ENCODE data around the gene CUL2.

Gene CUL2

DNA sequence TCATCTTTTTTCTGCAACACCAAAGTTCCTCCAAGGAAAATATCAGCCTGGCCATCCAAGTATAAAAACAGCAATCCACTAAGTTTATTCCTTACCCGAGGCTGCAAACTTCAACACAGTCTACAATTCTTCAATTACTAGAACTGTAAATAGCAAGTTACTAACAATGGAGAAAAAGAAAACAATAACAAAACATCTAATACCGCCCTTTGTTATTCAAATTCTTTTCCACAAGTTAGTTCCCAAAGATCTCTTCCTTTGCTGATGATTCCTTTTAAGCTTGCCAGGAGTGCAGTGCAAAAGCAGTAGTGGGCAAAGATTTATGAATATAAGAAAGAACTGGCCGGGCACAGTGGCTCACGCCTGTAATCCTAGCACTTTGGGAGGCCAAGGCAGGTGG lies 86.2 kb downstream of the CUL2 start:
- ATAC-seq (ENCODE audit: insufficient read depth, low read depth) = no peak
- Histone ChIP-seq H2AFZ (ENCODE audit: low read depth, low read length) (no peak overlapping the region), H3K4me2 (ENCODE audit: insufficient read depth, low read length) (no peak overlapping the region)

DNA sequence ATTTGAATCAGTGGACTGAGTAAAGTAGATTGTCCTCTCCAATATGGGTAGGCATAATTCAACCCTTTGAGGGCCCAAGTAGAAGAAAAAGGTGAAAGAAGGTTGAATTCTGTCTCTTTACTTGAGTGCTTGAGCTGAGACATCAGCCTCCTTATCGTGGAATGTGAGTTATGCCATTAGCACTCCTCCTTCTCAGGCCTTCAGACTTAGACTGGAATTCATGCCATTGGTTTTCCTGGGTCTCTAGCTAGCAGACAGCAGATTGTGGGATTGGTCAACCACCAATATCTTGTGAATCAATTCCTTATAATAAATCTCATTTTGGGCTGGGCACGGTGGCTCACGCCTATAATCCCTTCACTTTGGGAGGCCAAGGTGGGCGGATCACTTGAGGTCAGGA lies 89.2 kb downstream of the CUL2 start:
- Histone ChIP-seq H3K27ac (ENCODE audit: low read length) (no peak overlapping the region), H3K4me3 (ENCODE audit: low read depth in 1 of 2, low read length in 2 of 2) (no peak overlapping the region), H3K4me2 (ENCODE audit: insufficient read depth, low read length) (no peak overlapping the region), H3K9me3 (ENCODE audit: insufficient read depth, low read length, severe bottlenecking) (no peaks in the 10 kb centered on the region), H3K4me1 (ENCODE audit: insufficient read depth, low read length) (peaks cover 6% of the 10 kb centered on the region), H3K36me3 (ENCODE audit: insufficient read depth, low read length) (no peaks in the 10 kb centered on the region), H3K9ac (ENCODE audit: low read depth, low read length) (no peak overlapping the region), H2AFZ (ENCODE audit: low read depth, low read length) (no peak overlapping the region), H4K20me1 (ENCODE audit: insufficient read depth, low read length) (no peaks in the 10 kb centered on the region), H3K27me3 (ENCODE audit: insufficient read depth, low read length, poor library complexity) (no peaks in the 10 kb centered on the region), H3K79me2 (ENCODE audit: insufficient read depth, low read length) (no peaks in the 10 kb centered on the region)
- TF ChIP-seq EZH2 (IDR thresholded peaks at IDR 0.05; ENCODE audit: borderline replicate concordance, low read depth, low read length, severe bottlenecking) = no peak
- TF ChIP-seq, protein P1, sequence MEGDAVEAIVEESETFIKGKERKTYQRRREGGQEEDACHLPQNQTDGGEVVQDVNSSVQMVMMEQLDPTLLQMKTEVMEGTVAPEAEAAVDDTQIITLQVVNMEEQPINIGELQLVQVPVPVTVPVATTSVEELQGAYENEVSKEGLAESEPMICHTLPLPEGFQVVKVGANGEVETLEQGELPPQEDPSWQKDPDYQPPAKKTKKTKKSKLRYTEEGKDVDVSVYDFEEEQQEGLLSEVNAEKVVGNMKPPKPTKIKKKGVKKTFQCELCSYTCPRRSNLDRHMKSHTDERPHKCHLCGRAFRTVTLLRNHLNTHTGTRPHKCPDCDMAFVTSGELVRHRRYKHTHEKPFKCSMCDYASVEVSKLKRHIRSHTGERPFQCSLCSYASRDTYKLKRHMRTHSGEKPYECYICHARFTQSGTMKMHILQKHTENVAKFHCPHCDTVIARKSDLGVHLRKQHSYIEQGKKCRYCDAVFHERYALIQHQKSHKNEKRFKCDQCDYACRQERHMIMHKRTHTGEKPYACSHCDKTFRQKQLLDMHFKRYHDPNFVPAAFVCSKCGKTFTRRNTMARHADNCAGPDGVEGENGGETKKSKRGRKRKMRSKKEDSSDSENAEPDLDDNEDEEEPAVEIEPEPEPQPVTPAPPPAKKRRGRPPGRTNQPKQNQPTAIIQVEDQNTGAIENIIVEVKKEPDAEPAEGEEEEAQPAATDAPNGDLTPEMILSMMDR (IDR thresholded peaks at IDR 0.05; ENCODE audit: borderline replicate concordance, extremely low read depth, low read length, poor library complexity, severe bottlenecking) = no peak
- DNase-seq (no peak), ATAC-seq (ENCODE audit: insufficient read depth, low read depth) (no peak)

More for the DNA sequence above, 86.2 kb downstream of the CUL2 start:
- Histone ChIP-seq H3K4me3 (ENCODE audit: low read depth in 1 of 2, low read length in 2 of 2) (no peak overlapping the region), H3K79me2 (ENCODE audit: insufficient read depth, low read length) (no peaks in the 10 kb centered on the region), H3K9me3 (ENCODE audit: insufficient read depth, low read length, severe bottlenecking) (no peaks in the 10 kb centered on the region), H3K27me3 (ENCODE audit: insufficient read depth, low read length, poor library complexity) (no peaks in the 10 kb centered on the region), H3K36me3 (ENCODE audit: insufficient read depth, low read length) (peaks cover 7% of the 10 kb centered on the region; the same call in 1 of the 2 replicates), H4K20me1 (ENCODE audit: insufficient read depth, low read length) (no peaks in the 10 kb centered on the region), H3K27ac (ENCODE audit: low read length) (no peak overlapping the region), H3K4me1 (ENCODE audit: insufficient read depth, low read length) (peaks cover 18% of the 10 kb centered on the region), H3K9ac (ENCODE audit: low read depth, low read length) (no peak overlapping the region)
- no peak for DNase-seq
- no peak for TF ChIP-seq EZH2 (IDR thresholded peaks at IDR 0.05; ENCODE audit: borderline replicate concordance, low read depth, low read length, severe bottlenecking)
- TF ChIP-seq, protein P1 (IDR thresholded peaks at IDR 0.05; ENCODE audit: borderline replicate concordance, extremely low read depth, low read length, poor library complexity, severe bottlenecking) = no peak

DNA sequence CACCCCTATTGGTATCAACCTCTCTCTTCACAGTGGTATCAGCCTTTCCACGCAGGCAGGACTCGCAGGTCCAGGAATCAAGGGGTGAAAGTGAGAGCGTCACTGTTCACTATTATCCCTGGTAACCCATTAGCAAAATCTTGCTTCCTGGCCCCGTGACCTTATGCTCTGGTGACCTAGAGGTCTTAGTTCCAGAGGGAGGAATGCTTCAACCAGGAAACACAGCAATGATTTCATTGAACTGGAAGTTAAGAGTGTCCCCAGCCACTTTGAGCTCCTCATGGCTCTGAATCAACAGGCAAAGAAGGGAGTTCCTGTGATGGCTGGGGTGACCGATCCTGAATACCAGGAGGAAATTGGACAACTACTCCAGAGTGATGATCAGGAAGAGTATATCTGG lies 90.6 kb downstream of the CUL2 start:
- H3K4me2 ChIP-seq (ENCODE audit: insufficient read depth, low read length) = no peak overlapping the region
- no peak overlapping the region for H2AFZ ChIP-seq (ENCODE audit: low read depth, low read length)
- H3K79me2 ChIP-seq (ENCODE audit: insufficient read depth, low read length) = no peaks in the 10 kb centered on the region
- ATAC-seq (ENCODE audit: insufficient read depth, low read depth) = no peak
- no peaks in the 10 kb centered on the region for H3K9me3 ChIP-seq (ENCODE audit: insufficient read depth, low read length, severe bottlenecking)
- peaks cover under 1% of the 10 kb centered on the region for H3K4me1 ChIP-seq (ENCODE audit: insufficient read depth, low read length)
- H3K27ac ChIP-seq (ENCODE audit: low read length) = no peak overlapping the region
- no peak overlapping the region for H3K9ac ChIP-seq (ENCODE audit: low read depth, low read length)
- no peak overlapping the region for H3K4me3 ChIP-seq (ENCODE audit: low read depth in 1 of 2, low read length in 2 of 2)
- no peaks in the 10 kb centered on the region for H3K36me3 ChIP-seq (ENCODE audit: insufficient read depth, low read length)
- no peaks in the 10 kb centered on the region for H3K27me3 ChIP-seq (ENCODE audit: insufficient read depth, low read length, poor library complexity)
- no peak for DNase-seq
- H4K20me1 ChIP-seq (ENCODE audit: insufficient read depth, low read length) = no peaks in the 10 kb centered on the region
- TF ChIP-seq EZH2 (IDR thresholded peaks at IDR 0.05; ENCODE audit: borderline replicate concordance, low read depth, low read length, severe bottlenecking) = no peak
- TF ChIP-seq, protein P1 (IDR thresholded peaks at IDR 0.05; ENCODE audit: borderline replicate concordance, extremely low read depth, low read length, poor library complexity, severe bottlenecking) = no peak

DNA sequence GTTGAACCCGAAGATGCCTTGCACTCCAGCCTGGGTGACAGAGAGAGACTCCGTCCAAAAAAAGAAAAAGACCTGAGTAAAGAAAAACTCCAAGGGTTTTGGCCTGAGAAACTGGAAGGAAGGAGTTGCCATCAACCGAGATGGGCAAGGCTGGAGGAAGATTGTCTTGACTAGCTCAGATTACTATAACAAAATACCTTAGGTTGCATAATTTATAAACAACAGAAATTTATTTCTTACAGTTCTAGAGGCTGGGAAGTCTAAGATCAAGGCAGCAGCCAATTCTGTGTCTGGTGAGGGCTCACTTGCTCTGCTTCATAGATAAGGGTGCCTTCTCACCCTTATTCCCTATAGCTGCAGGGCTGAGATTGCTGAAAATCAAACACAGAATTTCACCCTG lies 91.2 kb downstream of the CUL2 start:
- Histone ChIP-seq H3K9me3 (ENCODE audit: insufficient read depth, low read length, severe bottlenecking) (no peaks in the 10 kb centered on the region), H3K4me3 (ENCODE audit: low read depth in 1 of 2, low read length in 2 of 2) (no peak overlapping the region), H3K27me3 (ENCODE audit: insufficient read depth, low read length, poor library complexity) (no peaks in the 10 kb centered on the region), H3K4me1 (ENCODE audit: insufficient read depth, low read length) (peaks cover 4% of the 10 kb centered on the region), H3K4me2 (ENCODE audit: insufficient read depth, low read length) (no peak overlapping the region), H3K36me3 (ENCODE audit: insufficient read depth, low read length) (no peaks in the 10 kb centered on the region), H2AFZ (ENCODE audit: low read depth, low read length) (no peak overlapping the region), H3K9ac (ENCODE audit: low read depth, low read length) (no peak overlapping the region), H4K20me1 (ENCODE audit: insufficient read depth, low read length) (no peaks in the 10 kb centered on the region), H3K27ac (ENCODE audit: low read length) (no peak overlapping the region), H3K79me2 (ENCODE audit: insufficient read depth, low read length) (no peaks in the 10 kb centered on the region)
- ATAC-seq (ENCODE audit: insufficient read depth, low read depth) = no peak
- DNase-seq = no peak
- TF ChIP-seq, protein P1 (IDR thresholded peaks at IDR 0.05; ENCODE audit: borderline replicate concordance, extremely low read depth, low read length, poor library complexity, severe bottlenecking) = no peak
- TF ChIP-seq EZH2 (IDR thresholded peaks at IDR 0.05; ENCODE audit: borderline replicate concordance, low read depth, low read length, severe bottlenecking) = no peak
